Stimulated activated CD8-positive, alpha-beta memory T cell treated with anti-CD3 and anti-CD28 coated beads, Interleukin-12 subunit alpha, Interleukin-12 subunit beta, amount 100 ng/mL, for 24 hours (primary cell): Measurements from ENCODE around the gene CMIP.
A peak's percentile ranks its signal among the peaks of the same experiment; 100 is the strongest.
"Not testable (repeated sequence)": the region's sequence is repeated elsewhere in the genome, so short reads cannot be mapped to it uniquely, and the experiment has no call there.

ENCODE experiments used
- DNase-seq: peaks from one replicate; pipeline ENCODE4 v3.0.0-alpha.2; 2020; ENCODE audit errors: extremely low read depth

CMIP gene

GRCh38 chr16:81718637-81719036 lies 274.0 kb downstream of the CMIP start:
- no peak for DNase-seq

DNA sequence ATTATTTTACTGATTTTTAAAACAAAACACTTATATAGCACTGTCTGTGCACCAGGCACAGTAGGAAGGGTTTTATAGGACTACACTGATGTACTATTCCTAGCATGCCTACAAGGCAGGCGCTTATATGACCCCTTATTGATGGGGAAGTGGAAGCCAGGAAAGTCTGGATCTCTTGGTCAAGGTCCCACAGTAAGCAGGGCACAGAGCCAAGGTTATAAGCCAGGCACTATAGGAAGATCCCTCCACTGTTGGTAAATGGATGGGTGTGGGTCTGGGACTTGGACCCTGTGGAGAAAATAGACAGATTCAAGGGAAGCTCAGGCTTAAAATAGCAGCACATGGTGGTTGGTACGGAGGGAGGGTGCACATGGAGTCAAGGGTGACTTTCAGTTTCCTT lies 275.4 kb downstream of the CMIP start:
- no peak for DNase-seq

DNA sequence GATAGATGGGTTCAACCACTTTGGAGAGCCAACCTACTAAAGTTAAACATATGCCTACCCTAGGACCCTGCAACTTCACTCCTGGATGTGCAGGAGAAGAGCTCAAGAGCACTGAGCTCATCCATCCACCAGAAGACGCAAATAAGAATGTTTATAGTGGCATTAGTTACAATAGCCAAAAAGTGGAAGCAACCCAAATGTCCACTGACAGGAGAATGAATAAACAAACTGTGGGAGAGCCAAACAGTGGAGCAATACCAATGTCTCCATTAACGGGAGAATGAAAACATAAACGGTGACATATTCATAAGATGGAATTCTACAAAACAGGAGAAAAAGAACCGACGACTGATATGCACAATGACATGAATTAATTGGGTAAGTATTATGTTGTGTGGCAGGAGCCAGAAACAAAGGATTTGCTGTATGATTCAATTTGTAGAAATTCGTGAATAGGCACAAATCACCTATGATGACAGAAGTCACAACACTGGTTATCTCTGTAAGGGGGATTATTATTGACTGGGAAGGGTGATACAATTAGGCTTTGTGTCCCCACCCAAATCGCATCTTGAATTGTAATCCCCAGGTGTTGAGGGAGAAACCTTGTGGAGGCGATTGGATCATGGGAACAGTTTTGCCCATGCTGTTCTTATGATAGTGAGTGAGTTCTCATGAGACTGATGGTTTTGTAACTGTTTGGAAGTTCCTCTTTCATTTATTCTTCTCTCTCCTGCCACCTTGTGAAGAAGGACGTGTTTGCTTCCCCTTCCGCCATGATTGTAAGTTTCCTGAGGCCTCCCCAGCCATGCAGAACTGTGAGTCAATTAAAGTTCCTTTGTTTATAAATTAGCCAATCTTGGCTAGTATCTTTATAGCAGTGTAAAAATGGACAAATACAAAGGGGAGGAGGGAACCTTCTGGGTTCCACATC lies 276.6 kb downstream of the CMIP start:
- DNase-seq: no peak

GRCh38 chr16:81723098-81723723 lies 278.6 kb downstream of the CMIP start:
- DNase-seq: peak; percentile 9

GRCh38 chr16:81728435-81728834 lies 283.8 kb downstream of the CMIP start:
- DNase-seq: no peak

GRCh38 chr16:81729451-81729850 lies 284.8 kb downstream of the CMIP start:
- DNase-seq: no peak

- DNase-seq: peak; percentile 25
These were observed 285.8 kb downstream of the CMIP start for GRCh38 chr16:81730090-81731051.

DNA sequence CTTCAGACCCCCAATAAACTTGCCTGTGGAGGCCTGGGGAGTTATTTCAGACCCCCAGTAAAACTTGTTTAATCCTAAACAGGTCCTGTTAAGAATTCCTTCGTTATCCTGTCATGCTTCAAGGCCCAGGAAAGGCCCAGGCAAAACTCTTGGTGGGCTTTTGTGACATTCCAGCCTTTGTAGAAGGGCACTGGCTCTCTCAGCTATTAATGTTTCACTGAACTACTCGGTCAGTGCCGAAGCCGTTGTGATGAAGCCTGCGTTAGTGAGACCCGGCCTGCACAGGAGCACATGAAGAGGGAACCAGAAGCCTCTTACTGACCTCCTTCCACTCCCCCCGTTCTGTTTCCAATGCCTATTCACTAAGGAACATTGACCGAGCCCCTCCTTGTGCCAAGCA lies 287.0 kb downstream of the CMIP start:
- DNase-seq: no peak

DNA sequence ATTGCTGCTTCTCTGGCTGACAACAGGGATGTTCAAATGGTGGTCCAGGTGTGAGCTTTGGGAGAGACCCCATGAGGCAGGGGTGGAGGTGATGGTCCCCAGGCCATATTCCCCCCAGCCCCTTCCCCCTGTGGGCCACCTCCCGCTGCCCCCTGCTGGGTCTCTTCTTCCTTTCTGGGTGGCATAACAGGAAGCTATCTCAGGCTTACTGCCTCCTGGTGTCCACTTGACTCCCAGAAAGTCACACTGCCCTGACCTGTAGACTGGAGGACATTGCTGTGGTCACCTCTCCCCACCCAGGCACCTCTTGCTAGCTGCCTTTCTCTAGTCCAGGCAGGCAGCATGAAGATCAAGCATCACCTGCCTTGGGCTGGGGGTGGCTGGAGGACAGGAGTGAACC lies 288.1 kb downstream of the CMIP start:
- no peak for DNase-seq

DNA sequence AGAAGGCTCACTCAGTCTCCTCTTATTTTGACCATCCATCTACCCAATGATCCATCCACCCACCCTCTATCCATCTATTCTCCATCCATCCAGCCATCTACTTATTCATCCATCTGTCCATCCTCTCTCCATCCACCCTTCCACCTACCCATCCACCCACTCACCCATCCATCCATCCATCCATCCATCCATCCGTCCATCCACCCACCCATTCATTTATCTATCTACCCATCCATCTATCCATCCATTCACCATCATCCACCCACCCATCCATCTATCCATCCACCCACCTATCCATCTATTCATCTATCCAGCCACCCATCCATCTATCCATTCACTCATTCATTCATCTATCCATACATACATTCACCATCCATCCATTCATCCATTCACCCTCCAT lies 288.7 kb downstream of the CMIP start:
- no peak for DNase-seq

DNA sequence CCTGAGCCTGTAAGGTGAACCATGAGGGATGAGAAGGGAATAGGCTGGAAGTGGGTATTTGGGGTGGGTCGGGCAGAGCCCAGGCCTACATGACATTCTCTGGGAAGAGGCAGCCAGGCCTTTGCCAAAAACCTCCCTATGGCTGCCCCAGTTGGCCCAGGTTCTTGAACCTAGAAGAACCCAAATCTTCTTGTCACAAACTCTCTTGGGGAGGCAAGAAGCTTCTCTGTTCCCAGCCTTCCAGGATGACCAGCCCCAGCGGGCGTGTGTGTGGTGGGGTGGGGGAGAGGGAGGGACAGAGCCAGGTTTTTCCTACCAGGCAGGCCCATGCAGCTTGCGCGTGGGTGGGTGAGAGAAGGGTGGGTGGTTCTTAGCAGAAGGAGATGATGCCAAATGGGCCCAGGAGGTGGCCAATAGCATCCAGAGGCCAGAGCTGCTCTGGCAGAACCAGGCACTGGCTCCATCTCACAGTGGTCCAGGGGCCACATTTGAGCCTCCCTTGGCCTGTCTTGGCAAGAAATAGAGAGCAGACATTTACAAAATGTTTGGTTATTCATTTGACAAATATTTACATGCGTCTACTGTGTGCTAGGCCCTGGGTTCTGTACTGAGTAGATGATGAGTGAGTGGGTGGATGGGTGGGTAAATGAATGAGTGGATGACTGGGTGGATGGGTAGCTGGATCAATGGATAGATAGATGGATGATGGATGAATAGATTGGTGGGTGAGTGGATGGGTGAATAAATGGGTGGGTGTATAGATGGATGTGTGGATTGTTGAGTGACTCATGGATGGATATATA lies 290.2 kb downstream of the CMIP start:
- DNase-seq: no peak

DNA sequence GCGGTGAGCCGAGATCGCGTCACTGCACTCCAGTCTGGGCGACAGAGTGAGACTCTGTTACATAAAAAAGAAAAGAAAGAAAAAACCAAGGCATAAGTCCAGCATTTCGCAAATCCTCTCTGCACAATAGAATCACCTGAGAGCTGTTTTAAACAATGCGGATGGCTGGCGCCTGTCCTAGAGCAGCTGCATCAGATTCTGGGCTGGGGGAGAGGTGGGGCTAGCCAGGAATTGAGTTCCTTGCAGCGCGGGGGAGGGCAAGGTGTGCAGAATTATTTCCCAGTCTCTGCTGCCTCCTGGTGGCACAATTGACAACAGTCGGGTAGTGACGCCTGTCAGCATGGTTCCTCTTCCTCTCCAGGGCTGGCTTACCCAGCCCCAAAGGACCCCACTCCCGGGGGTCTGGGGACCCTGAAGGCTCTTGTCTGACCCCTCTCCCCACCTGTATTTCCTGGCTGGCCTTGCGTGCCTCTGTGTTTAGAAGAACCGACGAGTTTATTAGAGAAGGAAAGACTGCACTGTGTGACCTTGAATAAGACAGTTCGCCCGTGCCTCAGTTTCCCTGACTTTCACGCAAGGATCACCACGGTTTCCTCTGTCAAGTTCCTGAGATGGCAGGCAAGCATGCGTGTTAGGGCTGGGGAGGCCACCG lies 293.4 kb downstream of the CMIP start:
- DNase-seq: peak; percentile 60

GRCh38 chr16:81738783-81739496 lies 294.3 kb downstream of the CMIP start:
- no peak for DNase-seq

GRCh38 chr16:81739503-81739902 lies 294.9 kb downstream of the CMIP start:
- DNase-seq: no peak

- no peak for DNase-seq
These were observed 295.6 kb downstream of the CMIP start for GRCh38 chr16:81740169-81740568.

DNA sequence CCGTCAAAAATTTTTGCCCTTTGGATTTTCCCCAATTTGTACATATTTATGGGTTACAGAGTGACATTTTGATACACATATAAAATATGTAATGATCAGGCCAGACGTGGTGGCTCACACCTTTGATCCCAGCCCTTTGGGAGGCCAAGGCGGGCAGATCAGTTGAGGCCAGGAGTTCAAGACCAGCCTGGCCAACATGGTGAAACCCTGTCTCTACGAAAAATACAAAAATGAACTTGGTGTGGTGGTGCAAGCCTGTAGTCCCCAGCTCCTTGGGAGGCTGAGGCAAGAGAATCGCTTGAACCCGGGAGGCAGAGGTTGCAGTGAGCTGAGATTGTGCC lies 296.8 kb downstream of the CMIP start:
- not testable (repeated sequence) for DNase-seq

- DNase-seq: no peak
These were observed 299.8 kb downstream of the CMIP start for GRCh38 chr16:81744385-81744784.

DNA sequence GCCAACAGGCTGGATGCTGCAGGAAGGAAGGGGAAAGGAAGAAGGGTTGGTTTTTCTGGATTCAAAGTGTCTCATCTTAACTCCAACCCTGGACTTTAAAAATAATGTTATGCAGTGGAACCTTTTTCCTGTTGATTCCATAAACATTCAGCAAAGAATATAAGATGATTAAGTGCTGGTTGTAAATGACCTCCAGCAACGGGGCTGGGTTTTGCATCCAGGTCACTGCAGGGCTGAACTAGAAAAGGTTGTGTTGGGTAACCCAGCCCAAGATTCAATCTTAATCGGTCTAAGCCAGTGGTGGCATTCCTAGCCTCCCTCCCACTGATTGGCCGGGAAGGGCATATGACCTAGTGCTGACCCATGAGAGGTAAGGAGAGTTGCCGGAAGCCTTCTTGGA lies 300.3 kb downstream of the CMIP start:
- DNase-seq: no peak

GRCh38 chr16:81745704-81746558 lies 301.3 kb downstream of the CMIP start:
- peak; percentile 45 for DNase-seq
